GM10248 (cell line): ENCODE data around the gene ZNF516.

ENCODE experiments used
- CTCF ChIA-PET: fragments of 300-600 bp; sonication (Branson Sonifier 250); formaldehyde crosslinking; extraction: SDS; loops from one replicate; lab custom pipeline; 2021; ENCODE audit warnings: antibody characterized with exemption; lab: Yijun Ruan, JAX
- POLR2A ChIA-PET: fragments of 350-650 bp; sonication (Branson Sonifier 250); formaldehyde crosslinking; extraction: SDS; loops from one replicate; lab custom pipeline; 2020; ENCODE audit warnings: antibody characterized with exemption; lab: Yijun Ruan, JAX
- DNase-seq: peaks from one replicate; pipeline ENCODE4 v3.0.0; 2012; ENCODE audit errors: extremely low spot score
- CTCF ChIP-seq: IDR thresholded peaks from 2 replicates; pipeline ENCODE4 v1.5.1; 2012; ENCODE audit warnings: mild to moderate bottlenecking, low read depth; ENCODE audit errors: extremely low read depth, missing control alignments, control extremely low read depth

Gene ZNF516

GRCh38 chr18:76514573-76514972, 19.5 kb upstream of the ZNF516 start:
- POLR2A ChIA-PET = no interaction called here

GRCh38 chr18:76507830-76508385, 12.9 kb upstream of the ZNF516 start:
- CTCF ChIA-PET = no interaction called here
- DNase-seq = no peak
- no peak for TF ChIP-seq CTCF
- POLR2A ChIA-PET = no interaction called here

More at GRCh38 chr18:76514573-76514972, 19.5 kb upstream of the ZNF516 start:
- TF ChIP-seq CTCF = no peak
- no peak for DNase-seq
- CTCF ChIA-PET = no interaction called here

GRCh38 chr18:76506974-76507764, 12.1 kb upstream of the ZNF516 start:
- no peak for TF ChIP-seq CTCF
- CTCF ChIA-PET = no interaction called here
- DNase-seq = no peak
- POLR2A ChIA-PET = no interaction called here

GRCh38 chr18:76506395-76506794, 11.4 kb upstream of the ZNF516 start:
- no peak for TF ChIP-seq CTCF
- ChIA-PET POLR2A (no interaction called here), CTCF (no interaction called here)
- no peak for DNase-seq

GRCh38 chr18:76505614-76506013, 10.6 kb upstream of the ZNF516 start:
- TF ChIP-seq CTCF = no peak
- CTCF ChIA-PET = no interaction called here
- POLR2A ChIA-PET = no interaction called here
- no peak for DNase-seq

GRCh38 chr18:76504749-76505148, 9.7 kb upstream of the ZNF516 start:
- POLR2A ChIA-PET = no interaction called here
- CTCF ChIA-PET = no interaction called here
- TF ChIP-seq CTCF = no peak
- DNase-seq = no peak
